Measurements from ENCODE around the gene TP53I3.

TP53I3 gene

DNA sequence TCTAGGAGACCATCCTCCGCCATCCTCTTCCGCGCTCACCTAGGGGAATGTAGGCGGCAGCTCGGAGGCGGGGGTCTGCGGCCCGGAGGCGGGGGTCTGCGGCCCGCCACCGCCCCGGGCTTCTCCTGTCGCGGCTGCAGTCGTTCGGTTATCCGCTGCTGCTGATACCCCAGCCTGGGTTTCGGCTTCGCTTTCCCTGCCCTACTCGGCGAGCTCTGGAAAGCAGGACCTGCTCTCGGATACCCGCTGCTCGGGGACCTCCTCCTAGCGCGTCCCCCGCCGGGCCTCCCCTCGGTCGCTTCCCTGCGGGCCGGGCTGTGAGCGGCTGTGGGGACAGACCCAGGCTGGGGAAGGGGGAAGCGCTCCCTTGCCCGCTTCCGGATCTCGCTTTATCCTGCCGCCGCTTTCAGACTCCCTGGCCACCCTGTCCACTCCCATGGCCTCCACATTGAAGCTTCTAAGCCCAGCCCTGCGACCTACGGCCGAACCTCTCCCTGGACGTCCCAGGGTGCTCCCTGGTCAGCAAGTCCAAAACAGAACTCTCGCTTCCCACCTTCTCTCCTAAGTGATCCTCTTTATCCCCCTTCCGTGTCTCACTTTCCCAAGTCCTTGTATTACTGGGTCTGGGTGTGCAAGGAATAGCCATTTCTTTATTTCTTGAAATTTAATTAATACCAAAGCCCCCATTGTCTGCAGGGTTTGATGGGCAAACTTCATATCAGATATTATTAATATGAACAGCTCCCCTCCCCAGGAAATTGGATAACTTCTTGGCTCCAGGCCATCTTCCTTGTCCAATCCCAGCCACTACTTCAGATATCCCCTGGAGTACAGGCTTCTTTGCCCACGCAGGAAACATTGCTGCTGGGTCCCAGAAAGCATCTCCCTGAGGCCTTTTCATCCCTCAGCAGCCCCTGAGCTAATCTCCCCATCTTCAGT is 34.3 kb downstream of the TP53I3 start:
- Histone ChIP-seq H3K4me3 (ENCODE audit: low read depth, low read length) (no peak overlapping the region), H3K27me3 (ENCODE audit: insufficient read depth, low read depth, severe bottlenecking) (no peaks in the 10 kb centered on the region), H3K27ac (no peak overlapping the region), H3K9me3 (ENCODE audit: severe bottlenecking) (no peaks in the 10 kb centered on the region), H3K36me3 (no peaks in the 10 kb centered on the region)
- TF ChIP-seq, protein P1, sequence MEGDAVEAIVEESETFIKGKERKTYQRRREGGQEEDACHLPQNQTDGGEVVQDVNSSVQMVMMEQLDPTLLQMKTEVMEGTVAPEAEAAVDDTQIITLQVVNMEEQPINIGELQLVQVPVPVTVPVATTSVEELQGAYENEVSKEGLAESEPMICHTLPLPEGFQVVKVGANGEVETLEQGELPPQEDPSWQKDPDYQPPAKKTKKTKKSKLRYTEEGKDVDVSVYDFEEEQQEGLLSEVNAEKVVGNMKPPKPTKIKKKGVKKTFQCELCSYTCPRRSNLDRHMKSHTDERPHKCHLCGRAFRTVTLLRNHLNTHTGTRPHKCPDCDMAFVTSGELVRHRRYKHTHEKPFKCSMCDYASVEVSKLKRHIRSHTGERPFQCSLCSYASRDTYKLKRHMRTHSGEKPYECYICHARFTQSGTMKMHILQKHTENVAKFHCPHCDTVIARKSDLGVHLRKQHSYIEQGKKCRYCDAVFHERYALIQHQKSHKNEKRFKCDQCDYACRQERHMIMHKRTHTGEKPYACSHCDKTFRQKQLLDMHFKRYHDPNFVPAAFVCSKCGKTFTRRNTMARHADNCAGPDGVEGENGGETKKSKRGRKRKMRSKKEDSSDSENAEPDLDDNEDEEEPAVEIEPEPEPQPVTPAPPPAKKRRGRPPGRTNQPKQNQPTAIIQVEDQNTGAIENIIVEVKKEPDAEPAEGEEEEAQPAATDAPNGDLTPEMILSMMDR (IDR thresholded peaks at IDR 0.05; ENCODE audit: low read depth, low read length) = no peak
- no peak for DNase-seq

- TF ChIP-seq, protein P1 (IDR thresholded peaks at IDR 0.05; ENCODE audit: low read depth, low read length) = no peak
- Histone ChIP-seq H3K4me3 (ENCODE audit: low read depth, low read length) (no peak within 1 kb of the TSS), H3K27ac (no peak within 1 kb of the TSS), H3K36me3 (no peaks in the 10 kb centered on the region), H3K27me3 (ENCODE audit: insufficient read depth, low read depth, severe bottlenecking) (no peaks in the 10 kb centered on the region), H3K9me3 (ENCODE audit: severe bottlenecking) (no peaks in the 10 kb centered on the region)
- no peak for DNase-seq
Observed at GRCh38 chr2:24049485-24050021, 35.1 kb downstream of the TP53I3 start, which contains the start of gene FKBP1B. Gene FKBP1B, plus strand, starts transcription at chr2:24049741. Its CDS starts 109 bp downstream, at chr2:24049850.

- no peaks in the 10 kb centered on the region; the same call in 1 of the 2 replicates for H3K36me3 ChIP-seq
- no peak overlapping the region for H3K27ac ChIP-seq
- TF ChIP-seq, protein P1 (IDR thresholded peaks at IDR 0.05; ENCODE audit: low read depth, low read length) = no peak
- no peaks in the 10 kb centered on the region for H3K27me3 ChIP-seq (ENCODE audit: insufficient read depth, low read depth, severe bottlenecking)
- H3K4me3 ChIP-seq (ENCODE audit: low read depth, low read length) = no peak overlapping the region
- DNase-seq = no peak
- H3K9me3 ChIP-seq (ENCODE audit: severe bottlenecking) = no peaks in the 10 kb centered on the region
Observed at GRCh38 chr2:24048769-24049484, 35.7 kb downstream of the TP53I3 start.

- DNase-seq = no peak
- no peaks in the 10 kb centered on the region for H3K27me3 ChIP-seq (ENCODE audit: insufficient read depth, low read depth, severe bottlenecking)
- peak overlapping the region; percentile 40 for H3K4me3 ChIP-seq (ENCODE audit: low read depth, low read length)
- H3K36me3 ChIP-seq = peaks cover 8% of the 10 kb centered on the region
- H3K27ac ChIP-seq = peak overlapping the region; percentile 67
- TF ChIP-seq, protein P1 (IDR thresholded peaks at IDR 0.05; ENCODE audit: low read depth, low read length) = no peak
- peaks cover 4% of the 10 kb centered on the region for H3K9me3 ChIP-seq (ENCODE audit: severe bottlenecking)
Observed at GRCh38 chr2:24047703-24048033, 37.0 kb downstream of the TP53I3 start.

DNA sequence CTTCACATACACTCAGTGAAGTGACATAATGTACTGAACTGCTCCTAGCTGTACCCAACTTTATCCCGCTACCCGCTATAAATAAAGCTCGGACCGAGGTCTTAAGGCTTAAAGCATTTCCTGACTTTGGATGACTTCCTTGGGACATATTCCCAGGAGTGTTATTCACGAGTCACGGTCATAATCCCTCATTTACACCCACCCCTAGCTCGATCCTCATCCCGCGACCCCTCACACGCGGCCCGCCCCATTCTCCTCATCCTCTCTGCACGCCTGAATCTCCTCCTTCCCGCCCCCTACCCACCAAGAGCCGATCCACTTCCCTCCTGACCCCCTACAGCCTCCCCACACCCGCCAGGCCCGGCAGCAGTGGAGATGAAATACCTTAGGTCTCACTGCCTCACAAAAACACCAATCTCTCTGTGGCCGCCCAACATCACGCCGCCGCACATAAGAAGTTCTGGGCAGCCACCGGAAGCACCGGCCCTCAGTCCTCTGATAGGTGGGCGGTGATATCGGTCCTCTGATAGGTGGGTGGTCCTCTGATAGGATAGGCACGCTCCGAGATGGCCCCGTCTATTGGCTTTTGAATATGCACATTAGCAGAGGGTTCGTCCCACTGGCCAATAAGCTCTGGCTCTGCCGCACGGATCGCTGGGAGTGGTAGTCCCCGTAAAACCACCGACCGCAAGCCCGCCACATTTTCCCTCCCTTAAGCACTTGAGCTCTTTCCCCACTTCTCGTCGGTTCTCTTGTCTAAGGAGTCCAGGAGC is 37.5 kb downstream of the TP53I3 start, which contains the start of gene WDCP:
Gene WDCP, minus strand, starts transcription at position 462 of the 773 bp plus-strand sequence. CDS start 7,897 bp downstream, outside the sequence.
- DNase-seq = peak; percentile 99
- peak within 1 kb of the TSS; percentile 94 for H3K4me3 ChIP-seq (ENCODE audit: low read depth, low read length)

More for the DNA sequence above, 37.5 kb downstream of the TP53I3 start, which contains the start of gene WDCP:
- Histone ChIP-seq H3K9me3 (ENCODE audit: severe bottlenecking) (peaks cover 4% of the 10 kb centered on the region), H3K36me3 (peaks cover 8% of the 10 kb centered on the region), H3K27me3 (ENCODE audit: insufficient read depth, low read depth, severe bottlenecking) (no peaks in the 10 kb centered on the region), H3K27ac (peak within 1 kb of the TSS; percentile 76)
- TF ChIP-seq, protein P1 (IDR thresholded peaks at IDR 0.05; ENCODE audit: low read depth, low read length) = no peak

Data from WERI-Rb-1 (cell line).